ENCODE data around the gene STRN3.
"Not testable (repeated sequence)": the region's sequence is repeated elsewhere in the genome, so short reads cannot be mapped to it uniquely, and the experiment has no call there.

Gene STRN3

GRCh38 chr14:31036552-31036951 is 10.4 kb upstream of the STRN3 start:
- DNase-seq, result no peak

- DNase-seq, result no peak
Observed at GRCh38 chr14:31030469-31030868, 4.3 kb upstream of the STRN3 start.

- no peak for DNase-seq
Observed at GRCh38 chr14:31029016-31029970, 3.1 kb upstream of the STRN3 start.

GRCh38 chr14:31027847-31028246 is 1.7 kb upstream of the STRN3 start:
- DNase-seq, result no peak

- peak; percentile 98 for DNase-seq
Observed at GRCh38 chr14:31026450-31027235, 464 bp upstream of the STRN3 start.

- no peak for DNase-seq
Observed at GRCh38 chr14:31025367-31026076, 657 bp downstream of the STRN3 start, which contains the start of gene AP4S1. Gene AP4S1 (plus strand): TSS chr14:31025649. CDS start chr14:31066197, 40,548 bp downstream.

- DNase-seq, result peak; percentile 31
Observed at GRCh38 chr14:31024577-31025366, 1.4 kb downstream of the STRN3 start.

- no peak for DNase-seq
Observed at GRCh38 chr14:31024010-31024480, 2.1 kb downstream of the STRN3 start.

GRCh38 chr14:31022386-31022785 is 3.8 kb downstream of the STRN3 start:
- DNase-seq, result no peak

GRCh38 chr14:31021576-31021949 is 4.6 kb downstream of the STRN3 start:
- DNase-seq, result no peak

GRCh38 chr14:31020834-31021575 is 5.2 kb downstream of the STRN3 start:
- no peak for DNase-seq

- no peak for DNase-seq
Observed at GRCh38 chr14:31018057-31018645, 8.0 kb downstream of the STRN3 start.

GRCh38 chr14:31013841-31014240 is 12.3 kb downstream of the STRN3 start:
- DNase-seq, result no peak

- DNase-seq, result no peak
Observed at GRCh38 chr14:31010935-31011334, 15.2 kb downstream of the STRN3 start.

GRCh38 chr14:31009836-31010574 is 16.2 kb downstream of the STRN3 start:
- no peak for DNase-seq

GRCh38 chr14:31006703-31007102 is 19.5 kb downstream of the STRN3 start:
- no peak for DNase-seq

GRCh38 chr14:31004007-31004406 is 22.2 kb downstream of the STRN3 start:
- DNase-seq, result not testable (repeated sequence)

- DNase-seq, result no peak
Observed at GRCh38 chr14:31003284-31003683, 22.9 kb downstream of the STRN3 start.

GRCh38 chr14:31001339-31001658 is 24.9 kb downstream of the STRN3 start:
- no peak for DNase-seq

GRCh38 chr14:31000629-31001338 is 25.4 kb downstream of the STRN3 start:
- DNase-seq, result no peak

Data from HCEC 1CT (cell line).